Measurements from ENCODE around the gene TMX2.
A peak's percentile ranks its signal among the peaks of the same experiment; 100 is the strongest.
"Not testable (repeated sequence)": the region's sequence is repeated elsewhere in the genome, so short reads cannot be mapped to it uniquely, and the experiment has no call there.

The TMX2 gene, protein sequence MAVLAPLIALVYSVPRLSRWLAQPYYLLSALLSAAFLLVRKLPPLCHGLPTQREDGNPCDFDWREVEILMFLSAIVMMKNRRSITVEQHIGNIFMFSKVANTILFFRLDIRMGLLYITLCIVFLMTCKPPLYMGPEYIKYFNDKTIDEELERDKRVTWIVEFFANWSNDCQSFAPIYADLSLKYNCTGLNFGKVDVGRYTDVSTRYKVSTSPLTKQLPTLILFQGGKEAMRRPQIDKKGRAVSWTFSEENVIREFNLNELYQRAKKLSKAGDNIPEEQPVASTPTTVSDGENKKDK

DNA sequence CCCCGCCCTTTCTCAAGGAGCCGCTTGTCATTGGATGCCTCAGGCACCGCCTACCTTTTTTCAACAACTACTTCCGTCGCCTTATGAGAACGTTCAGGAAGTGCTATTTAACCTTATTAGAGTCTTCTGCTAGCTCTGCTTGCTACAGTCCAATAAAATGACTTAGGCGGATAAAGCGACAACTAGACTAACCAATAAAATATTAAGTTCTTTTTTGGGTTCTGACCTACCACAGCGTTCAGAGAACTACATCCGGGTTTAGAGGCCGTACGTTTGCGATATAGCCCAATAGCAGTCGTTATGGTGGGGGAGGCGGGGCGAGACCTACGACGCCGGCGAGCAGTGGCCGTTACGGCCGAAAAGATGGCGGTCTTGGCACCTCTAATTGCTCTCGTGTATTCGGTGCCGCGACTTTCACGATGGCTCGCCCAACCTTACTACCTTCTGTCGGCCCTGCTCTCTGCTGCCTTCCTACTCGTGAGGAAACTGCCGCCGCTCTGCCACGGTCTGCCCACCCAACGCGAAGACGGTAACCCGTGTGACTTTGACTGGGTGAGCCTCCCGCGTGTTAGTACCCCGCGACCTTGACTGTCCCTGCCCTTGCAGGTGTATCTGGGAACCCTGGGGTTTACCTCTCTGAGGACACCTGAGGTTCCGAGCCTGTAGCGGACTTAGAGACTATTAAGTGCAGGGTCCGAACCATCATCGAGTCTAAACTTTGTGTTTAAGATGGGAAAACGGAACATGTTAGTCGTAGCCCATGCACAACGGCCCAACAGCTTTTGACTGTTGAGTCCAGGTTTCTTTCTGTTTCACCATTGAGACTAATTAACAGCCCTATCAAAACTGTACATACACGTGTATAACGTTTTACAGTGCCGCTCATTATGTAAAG is at the start of gene TMX2:
Gene TMX2 (plus strand): TSS at position 338 of the 895 bp plus-strand sequence. CDS start 26 bp downstream, at position 364.
- Mint-ChIP-seq H3K27ac (peak within 1 kb of the TSS; percentile 95), H3K9me3 (no peaks in the 10 kb centered on the region), H3K4me3 (peak within 1 kb of the TSS; percentile 95), H3K27me3 (no peaks in the 10 kb centered on the region), H3K4me1 (peaks cover 44% of the 10 kb centered on the region), H3K36me3 (peaks cover 14% of the 10 kb centered on the region)
- CTCF ChIA-PET: interaction anchor here (2.7 kb wide), 1 partner anchor 88 kb away, joined by 15 read pairs; no protein-coding TSS in a partner anchor
- peak; percentile 95 for DNase-seq

DNA sequence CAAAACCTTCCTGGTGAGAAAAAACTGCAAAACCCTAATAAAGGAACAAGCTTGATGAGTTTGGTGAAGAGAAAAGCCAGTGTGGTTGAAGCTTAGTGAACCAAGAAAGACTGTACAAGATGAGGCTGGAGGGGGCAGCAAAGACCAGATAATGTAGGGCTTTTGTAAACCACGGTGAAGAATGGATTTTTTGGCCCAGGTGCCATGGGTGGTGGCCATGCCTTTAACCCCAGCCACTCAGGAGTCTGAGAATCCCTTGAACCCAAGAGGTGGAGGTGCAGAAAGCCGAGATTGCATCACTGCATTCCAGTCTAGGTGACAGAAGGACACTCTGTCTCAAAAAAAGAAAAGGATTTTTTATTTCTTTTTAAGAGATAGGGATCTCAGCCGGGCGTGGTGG is 49.5 kb upstream of the TMX2 start:
- DNase-seq: peak; percentile 43
- H3K4me1 Mint-ChIP-seq: peaks cover 41% of the 10 kb centered on the region

DNA sequence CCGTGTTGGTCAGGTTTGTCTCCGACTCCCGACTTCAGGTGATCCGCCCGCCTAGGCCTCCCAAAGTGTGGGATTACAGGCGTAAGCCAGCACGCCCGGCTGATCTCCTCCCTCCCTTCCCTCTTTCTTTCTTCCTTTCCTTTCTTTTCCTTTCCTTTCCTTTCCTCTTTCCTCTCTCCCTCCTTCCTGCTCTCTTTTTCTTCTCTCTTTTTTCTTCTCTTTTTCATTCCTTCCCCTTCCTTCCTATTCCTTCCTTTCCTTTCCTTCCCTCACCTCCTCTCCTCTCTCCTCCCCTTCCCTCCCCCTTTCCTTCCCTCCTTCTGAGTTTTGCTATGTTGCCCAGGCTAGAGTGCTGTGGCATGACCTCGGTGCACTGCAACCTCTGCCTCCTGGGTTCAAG is 48.4 kb upstream of the TMX2 start:
- CTCF ChIA-PET: no interaction called here
- H3K4me1 Mint-ChIP-seq: peaks cover 35% of the 10 kb centered on the region
- DNase-seq: no peak
- peaks cover 33% of the 10 kb centered on the region for H3K36me3 Mint-ChIP-seq
- H3K27me3 Mint-ChIP-seq: no peaks in the 10 kb centered on the region
- H3K9me3 Mint-ChIP-seq: no peaks in the 10 kb centered on the region
- no peak overlapping the region for H3K27ac Mint-ChIP-seq
- H3K4me3 Mint-ChIP-seq: no peak overlapping the region

More for the DNA sequence above, 49.5 kb upstream of the TMX2 start:
- CTCF ChIA-PET: interaction anchor here (1.0 to 1.3 kb wide), 3 partner anchors 22 to 129 kb away, joined by 3 read pairs; no protein-coding TSS in a partner anchor
- peak overlapping the region; percentile 22 for H3K27ac Mint-ChIP-seq
- no peaks in the 10 kb centered on the region for H3K27me3 Mint-ChIP-seq
- no peak overlapping the region for H3K4me3 Mint-ChIP-seq
- H3K36me3 Mint-ChIP-seq: peaks cover 34% of the 10 kb centered on the region
- no peaks in the 10 kb centered on the region for H3K9me3 Mint-ChIP-seq

DNA sequence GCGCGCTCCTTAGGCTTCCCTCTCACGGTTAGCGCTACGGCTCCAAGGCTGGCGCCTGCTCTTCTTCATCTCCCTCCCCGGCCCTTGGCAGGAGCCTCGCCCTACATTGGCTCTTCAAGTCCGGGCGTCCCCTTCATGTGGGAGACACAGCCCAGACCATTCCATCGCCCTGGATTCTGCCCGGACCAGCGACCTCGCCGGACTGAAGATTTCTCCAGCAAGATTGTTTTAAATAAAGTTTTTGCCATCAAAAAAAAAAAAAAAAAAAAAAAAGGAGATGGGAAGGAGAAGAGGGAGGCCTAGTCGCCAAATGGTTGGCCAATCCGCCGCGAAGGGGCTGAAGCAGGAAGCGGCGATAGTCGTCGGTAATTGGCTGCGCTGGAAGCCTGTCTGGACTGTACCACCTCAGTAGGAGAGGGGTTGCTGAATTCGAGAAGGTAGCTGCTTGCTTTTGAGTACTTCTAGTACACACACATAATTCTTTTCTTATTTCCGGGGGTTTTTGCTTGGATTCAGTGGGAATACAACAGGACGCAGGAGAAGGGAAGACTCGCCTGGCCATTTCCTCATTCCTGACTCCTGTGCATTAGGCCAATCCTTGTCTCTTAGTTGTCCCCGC is 45.2 kb upstream of the TMX2 start:
- no peaks in the 10 kb centered on the region for H3K9me3 Mint-ChIP-seq
- peak overlapping the region; percentile 100 for H3K4me3 Mint-ChIP-seq
- CTCF ChIA-PET: interaction anchor here (0.5 to 1.3 kb wide), 2 partner anchors 43 to 133 kb away, joined by 4 read pairs; no protein-coding TSS in a partner anchor
- peak; percentile 95 for DNase-seq
- peak overlapping the region; percentile 97 for H3K27ac Mint-ChIP-seq
- no peaks in the 10 kb centered on the region for H3K27me3 Mint-ChIP-seq
- peaks cover 53% of the 10 kb centered on the region for H3K4me1 Mint-ChIP-seq
- H3K36me3 Mint-ChIP-seq: peaks cover 26% of the 10 kb centered on the region

DNA sequence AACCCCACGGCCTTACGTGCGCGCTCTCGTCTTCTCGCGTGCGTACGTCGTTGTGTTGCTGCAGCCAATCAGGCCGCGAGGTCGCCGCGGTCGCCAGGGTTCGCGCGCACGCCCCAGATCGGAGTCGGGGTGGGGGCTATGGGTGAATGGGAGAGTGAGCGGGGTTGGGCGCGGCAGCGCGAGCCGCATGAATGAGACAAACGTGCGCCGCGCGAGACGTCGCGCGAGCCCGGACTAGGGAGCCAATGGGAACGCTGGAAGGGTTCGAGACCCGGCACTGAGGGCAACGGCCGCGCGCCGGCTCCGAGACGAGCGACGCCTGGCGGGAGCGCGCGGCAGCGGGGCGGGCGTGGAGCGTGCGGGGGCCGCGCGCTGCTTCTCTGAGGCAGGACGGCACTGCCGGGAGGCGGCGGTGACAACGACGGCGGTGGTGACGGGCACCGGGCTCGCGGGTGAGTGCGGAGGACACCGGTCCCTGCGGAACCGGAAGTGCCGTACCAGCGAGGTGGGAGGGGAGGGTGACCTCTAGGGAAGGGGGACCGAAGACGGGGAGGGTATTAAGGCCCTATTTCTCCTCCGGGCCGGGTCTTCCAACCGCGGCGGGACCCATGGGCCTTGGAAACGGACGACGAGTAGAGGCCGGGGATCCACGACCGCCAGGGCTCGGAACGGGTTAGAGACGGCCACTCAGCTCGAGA is 44.5 kb upstream of the TMX2 start, which contains the start of gene ZDHHC5:
Gene ZDHHC5 (plus strand): TSS at position 379 of the 698 bp plus-strand sequence. CDS start 4,977 bp downstream, outside the sequence.
- Mint-ChIP-seq H3K27me3 (no peaks in the 10 kb centered on the region), H3K36me3 (peaks cover 23% of the 10 kb centered on the region), H3K4me3 (peak within 1 kb of the TSS; percentile 100), H3K4me1 (peaks cover 53% of the 10 kb centered on the region), H3K27ac (peak within 1 kb of the TSS; percentile 97), H3K9me3 (no peaks in the 10 kb centered on the region)
- DNase-seq: peak; percentile 100
- CTCF ChIA-PET: interaction anchor here (1.3 kb wide), 1 partner anchor 133 kb away, joined by 4 read pairs; no protein-coding TSS in a partner anchor

DNA sequence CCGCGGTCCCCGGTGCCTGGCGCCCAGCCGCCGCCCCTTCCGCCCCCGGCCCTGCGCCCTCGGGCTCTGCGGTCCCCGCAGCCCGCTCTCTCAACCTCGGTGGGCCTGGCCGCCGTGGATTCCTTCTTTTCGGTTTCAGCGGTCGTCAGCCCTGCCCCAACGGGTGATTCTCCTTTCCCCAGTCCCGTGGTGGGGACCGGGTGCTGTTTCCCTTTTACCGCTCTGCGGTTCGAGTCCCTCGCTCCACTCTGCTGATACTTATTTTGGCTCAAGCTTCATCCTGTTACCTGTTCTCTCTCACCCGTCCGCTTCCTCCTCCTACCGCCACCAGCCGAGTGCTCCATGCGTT is 44.0 kb upstream of the TMX2 start:
- DNase-seq: peak; percentile 59
- H3K27ac Mint-ChIP-seq: peak overlapping the region; percentile 97
- H3K4me1 Mint-ChIP-seq: peaks cover 58% of the 10 kb centered on the region
- CTCF ChIA-PET: interaction anchor here (1.3 kb wide), 1 partner anchor 132 kb away, joined by 4 read pairs; no protein-coding TSS in a partner anchor
- peaks cover 28% of the 10 kb centered on the region for H3K36me3 Mint-ChIP-seq
- peak overlapping the region; percentile 100 for H3K4me3 Mint-ChIP-seq
- H3K27me3 Mint-ChIP-seq: no peaks in the 10 kb centered on the region
- H3K9me3 Mint-ChIP-seq: no peaks in the 10 kb centered on the region

- no peaks in the 10 kb centered on the region for H3K9me3 Mint-ChIP-seq
- H3K36me3 Mint-ChIP-seq: peaks cover 57% of the 10 kb centered on the region
- H3K4me3 Mint-ChIP-seq: no peak overlapping the region
- H3K27me3 Mint-ChIP-seq: no peaks in the 10 kb centered on the region
- no peak overlapping the region for H3K27ac Mint-ChIP-seq
- no peak for DNase-seq
- CTCF ChIA-PET: interaction anchor here (1.4 kb wide), 1 partner anchor 126 kb away, joined by 4 read pairs; no protein-coding TSS in a partner anchor
- H3K4me1 Mint-ChIP-seq: peaks cover 76% of the 10 kb centered on the region
Observed at GRCh38 chr11:57674251-57674650, 38.1 kb upstream of the TMX2 start.

GRCh38 chr11:57675176-57675941 is 37.0 kb upstream of the TMX2 start:
- Mint-ChIP-seq H3K4me1 (peaks cover 75% of the 10 kb centered on the region), H3K36me3 (peaks cover 60% of the 10 kb centered on the region), H3K4me3 (no peak overlapping the region), H3K27ac (peak overlapping the region; percentile 16), H3K9me3 (no peaks in the 10 kb centered on the region), H3K27me3 (no peaks in the 10 kb centered on the region)
- CTCF ChIA-PET: interaction anchor here (1.1 to 1.3 kb wide), 2 partner anchors 22 to 125 kb away, joined by 3 to 6 read pairs; no protein-coding TSS in a partner anchor
- DNase-seq: no peak

DNA sequence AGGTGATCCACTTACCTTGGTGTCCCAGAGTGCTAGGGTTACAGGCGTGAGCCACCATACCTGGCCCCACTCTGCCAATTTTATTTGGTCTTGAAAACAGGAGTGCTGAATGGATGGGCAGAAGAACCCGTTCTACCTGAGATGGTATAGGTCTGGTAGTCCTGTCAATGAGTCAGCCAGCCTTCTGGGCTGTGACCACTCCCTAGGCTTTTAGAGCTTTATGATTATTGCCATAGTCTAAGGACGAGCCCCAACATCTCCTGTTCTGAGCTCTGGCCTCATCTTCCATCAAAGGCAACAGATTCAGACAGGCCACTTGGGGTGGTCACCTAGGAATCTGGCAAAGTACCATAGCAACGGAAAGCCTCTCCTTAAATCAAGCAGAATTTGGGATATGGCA is 33.0 kb upstream of the TMX2 start:
- H3K27ac Mint-ChIP-seq: no peak overlapping the region
- H3K4me1 Mint-ChIP-seq: peaks cover 53% of the 10 kb centered on the region
- H3K36me3 Mint-ChIP-seq: peaks cover 57% of the 10 kb centered on the region
- CTCF ChIA-PET: interaction anchor here (1.2 kb wide), 1 partner anchor 121 kb away, joined by 4 read pairs; no protein-coding TSS in a partner anchor
- no peak overlapping the region for H3K4me3 Mint-ChIP-seq
- H3K27me3 Mint-ChIP-seq: no peaks in the 10 kb centered on the region
- no peak for DNase-seq
- no peaks in the 10 kb centered on the region for H3K9me3 Mint-ChIP-seq

DNA sequence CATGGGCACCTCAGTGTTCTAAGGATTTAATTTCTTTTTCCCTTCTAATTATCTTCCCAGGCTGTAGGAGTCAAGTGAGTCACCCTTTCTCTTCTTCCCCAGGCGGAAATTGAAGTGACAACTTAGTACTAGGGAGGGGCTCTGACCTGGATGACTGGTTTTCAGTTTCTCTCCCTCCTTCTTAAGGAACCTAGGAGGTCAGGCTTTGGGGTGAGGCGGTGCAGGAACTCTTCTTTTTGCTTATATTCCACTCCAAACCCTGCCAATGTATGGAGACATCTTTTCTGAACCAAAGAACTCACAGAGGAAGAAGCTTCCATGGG is 31.9 kb upstream of the TMX2 start:
- peak overlapping the region; percentile 58 for H3K27ac Mint-ChIP-seq
- no peak overlapping the region for H3K4me3 Mint-ChIP-seq
- H3K27me3 Mint-ChIP-seq: no peaks in the 10 kb centered on the region
- peaks cover 43% of the 10 kb centered on the region for H3K4me1 Mint-ChIP-seq
- CTCF ChIA-PET: no interaction called here
- peaks cover 57% of the 10 kb centered on the region for H3K36me3 Mint-ChIP-seq
- H3K9me3 Mint-ChIP-seq: no peaks in the 10 kb centered on the region
- no peak for DNase-seq

DNA sequence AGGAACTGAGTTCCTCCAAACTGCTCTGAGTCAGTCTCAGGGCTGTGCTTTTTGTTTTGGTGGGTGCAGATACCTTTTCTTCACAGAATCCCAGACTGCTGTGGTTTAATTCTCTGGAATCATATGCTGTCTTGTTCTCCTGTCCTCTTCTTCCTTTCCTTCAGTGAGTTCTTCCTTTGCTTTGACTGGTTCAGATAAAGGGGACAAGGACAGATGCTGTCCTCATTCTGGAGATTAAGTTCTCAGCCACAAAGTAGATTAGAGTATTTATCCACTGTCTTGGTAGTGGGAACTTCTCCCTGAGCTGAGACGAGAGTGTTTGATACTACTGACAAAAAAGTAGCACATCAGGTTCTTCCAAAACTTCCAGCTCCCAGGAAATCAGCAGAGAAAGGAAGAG is 31.2 kb upstream of the TMX2 start:
- Mint-ChIP-seq H3K4me3 (no peak overlapping the region), H3K27ac (peak overlapping the region; percentile 11), H3K27me3 (no peaks in the 10 kb centered on the region), H3K36me3 (peaks cover 55% of the 10 kb centered on the region), H3K4me1 (peaks cover 37% of the 10 kb centered on the region), H3K9me3 (no peaks in the 10 kb centered on the region)
- CTCF ChIA-PET: no interaction called here
- DNase-seq: no peak

DNA sequence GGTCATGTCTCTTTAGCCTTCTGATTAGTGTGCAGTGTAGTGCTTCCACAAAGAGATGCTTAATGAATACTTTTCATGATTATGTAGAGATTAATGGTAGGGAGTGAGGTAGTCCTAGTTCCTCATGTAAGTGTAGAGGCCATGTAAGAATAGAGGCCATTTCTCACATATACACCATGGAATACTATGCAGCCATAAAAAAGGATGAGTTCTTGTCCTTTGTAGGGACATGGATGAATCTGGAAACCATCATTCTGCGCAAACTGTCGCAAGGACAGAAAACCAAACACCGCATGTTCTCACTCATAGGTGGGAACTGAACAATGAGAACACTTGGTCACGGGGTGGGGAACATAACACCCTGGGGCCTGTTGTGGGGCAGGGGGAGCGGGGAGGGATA is 21.9 kb upstream of the TMX2 start:
- peaks cover 39% of the 10 kb centered on the region for H3K36me3 Mint-ChIP-seq
- H3K4me3 Mint-ChIP-seq, CTCF ChIA-PET, H3K9me3 Mint-ChIP-seq, H3K27ac Mint-ChIP-seq, H3K4me1 Mint-ChIP-seq, DNase-seq, H3K27me3 Mint-ChIP-seq: not testable (repeated sequence)

DNA sequence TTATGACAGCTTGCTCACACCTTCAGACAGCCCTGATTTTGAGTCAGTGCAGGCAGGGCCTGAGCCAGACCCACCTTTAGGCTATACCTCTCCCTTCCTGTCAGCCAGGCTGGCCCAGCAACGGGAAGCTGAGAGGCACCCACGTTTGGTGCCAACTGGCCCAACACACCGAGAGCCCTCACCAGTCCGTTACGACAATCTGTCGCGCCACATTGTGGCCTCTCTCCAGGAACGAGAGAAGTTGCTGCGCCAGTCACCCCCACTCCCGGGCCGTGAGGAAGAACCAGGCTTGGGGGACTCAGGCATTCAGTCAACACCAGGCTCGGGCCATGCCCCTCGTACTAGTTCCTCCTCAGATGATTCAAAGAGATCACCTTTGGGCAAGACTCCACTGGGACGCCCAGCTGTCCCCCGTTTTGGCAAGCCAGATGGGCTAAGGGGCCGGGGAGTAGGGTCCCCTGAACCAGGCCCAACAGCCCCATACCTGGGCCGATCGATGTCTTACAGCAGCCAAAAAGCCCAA is 13.5 kb upstream of the TMX2 start:
- H3K4me1 Mint-ChIP-seq: no peaks in the 10 kb centered on the region
- H3K36me3 Mint-ChIP-seq: peaks cover 51% of the 10 kb centered on the region
- no peaks in the 10 kb centered on the region for H3K9me3 Mint-ChIP-seq
- CTCF ChIA-PET: no interaction called here
- no peak overlapping the region for H3K4me3 Mint-ChIP-seq
- no peak for DNase-seq
- no peak overlapping the region for H3K27ac Mint-ChIP-seq
- H3K27me3 Mint-ChIP-seq: no peaks in the 10 kb centered on the region
